Adipose tissue (tissue), 3 donors: ENCODE data around the gene MYOCD. TPM values are rescaled to one million over a fixed set of nuclear protein-coding genes. Genes with fewer than 3 reads are reported as not detected.

Experiments used
- H3K27ac ChIP-seq: one replicate; pipeline ENCODE4 v1.5.1; 2013; ENCODE audit warnings: low read depth, low read length
- WGBS, 3 donors: extraction: QIAGEN DNeasy Blood & Tissue Kit; methylation state at CpG; one replicate each; pipeline ENCODE4 v1.1.7; 2013; 5-methylcytosine and 5-hydroxymethylcytosine counted together
- polyA plus RNA-seq, 3 donors: library from polyadenylated mRNA; stranded (reverse); fragments of 200-250 nt; gene quantifications; one replicate each; pipeline ENCODE4 v1.2.3, GENCODE V29; 2013
- donor health status: healthy with polysubstance abuse.
- donor health status: Bipolar disorder and iron deficiency.
- donor health status: healthy.

The MYOCD gene
- polyA plus RNA-seq, 3 donors = 0.15 to 1.5 (median 0.64) TPM

GRCh38 chr17:12732366-12732765 is 66.7 kb downstream of the MYOCD start:
- no peak overlapping the region for H3K27ac ChIP-seq
- 82 to 94% (median 87%) methylated on average over 8 of the region's 8 CpGs for WGBS, 3 donors

GRCh38 chr17:12734926-12735325 is 69.2 kb downstream of the MYOCD start:
- whole genome bisulfite sequencing, 3 donors = 71 to 75% (median 72%) methylated on average over 7 of the region's 7 CpGs
- H3K27ac ChIP-seq = no peak overlapping the region

- 86 to 92% (median 86%) methylated on average over 8 of the region's 8 CpGs for WGBS, 3 donors
These were observed 69.8 kb downstream of the MYOCD start for GRCh38 chr17:12735517-12735916.

GRCh38 chr17:12736526-12736925 is 70.8 kb downstream of the MYOCD start:
- H3K27ac ChIP-seq = no peak overlapping the region
- WGBS, 3 donors = 66 to 81% (median 71%) methylated on average over 4 of the region's 4 CpGs

More at GRCh38 chr17:12735517-12735916, 69.8 kb downstream of the MYOCD start:
- H3K27ac ChIP-seq = no peak overlapping the region

GRCh38 chr17:12737740-12738469 is 72.2 kb downstream of the MYOCD start:
- no peak overlapping the region for H3K27ac ChIP-seq
- WGBS, 3 donors = 62 to 81% (median 74%) methylated on average over 7 of the region's 7 CpGs

GRCh38 chr17:12738624-12739023 is 72.9 kb downstream of the MYOCD start:
- WGBS, 3 donors = 38 to 85% (median 72%) methylated on average over 2 of the region's 2 CpGs
- no peak overlapping the region for H3K27ac ChIP-seq

- H3K27ac ChIP-seq = no peak overlapping the region
- 59 to 76% (median 73%) methylated on average over 4 of the region's 4 CpGs for WGBS, 3 donors
These were observed 73.8 kb downstream of the MYOCD start for GRCh38 chr17:12739500-12739899.

- 53 to 74% (median 74%) methylated on average over 3 of the region's 3 CpGs for WGBS, 3 donors
- no peak overlapping the region for H3K27ac ChIP-seq
These were observed 77.4 kb downstream of the MYOCD start for GRCh38 chr17:12743046-12743445.

GRCh38 chr17:12744298-12744697 is 78.6 kb downstream of the MYOCD start:
- WGBS, 3 donors = 84 to 86% (median 84%) methylated on average over 5 of the region's 5 CpGs
- H3K27ac ChIP-seq = no peak overlapping the region

- WGBS, 3 donors = 81 to 93% (median 91%) methylated on average over 1 of the region's 1 CpG
- H3K27ac ChIP-seq = no peak overlapping the region
These were observed 79.1 kb downstream of the MYOCD start for GRCh38 chr17:12744786-12745185.

- WGBS, 3 donors = 80 to 85% (median 82%) methylated on average over 7 of the region's 7 CpGs
- no peak overlapping the region for H3K27ac ChIP-seq
These were observed 79.8 kb downstream of the MYOCD start for GRCh38 chr17:12745486-12745885.

- no peak overlapping the region for H3K27ac ChIP-seq
These were observed 91.1 kb downstream of the MYOCD start for GRCh38 chr17:12756786-12757185.

GRCh38 chr17:12759090-12759489 is 93.4 kb downstream of the MYOCD start:
- WGBS, 3 donors = 44 to 89% (median 61%) methylated on average over 2 of the region's 2 CpGs
- H3K27ac ChIP-seq = no peak overlapping the region

GRCh38 chr17:12765548-12765947 is 99.9 kb downstream of the MYOCD start:
- WGBS, 3 donors = 51 to 57% (median 53%) methylated on average over 6 of the region's 6 CpGs
- no peak overlapping the region for H3K27ac ChIP-seq

- WGBS, 3 donors = 59 to 71% (median 66%) methylated on average over 4 of the region's 4 CpGs
These were observed 102.6 kb downstream of the MYOCD start for GRCh38 chr17:12768255-12768654.

GRCh38 chr17:12769981-12770380 is 104.3 kb downstream of the MYOCD start:
- H3K27ac ChIP-seq = no peak overlapping the region
- 92 to 96% (median 94%) methylated on average over 6 of the region's 6 CpGs for WGBS, 3 donors

More at GRCh38 chr17:12768255-12768654, 102.6 kb downstream of the MYOCD start:
- H3K27ac ChIP-seq = no peak overlapping the region

GRCh38 chr17:12773153-12773552 is 107.5 kb downstream of the MYOCD start:
- H3K27ac ChIP-seq = no peak overlapping the region
- 66 to 77% (median 69%) methylated on average over 1 of the region's 1 CpG for WGBS, 3 donors

GRCh38 chr17:12789075-12789480 is 123.4 kb downstream of the MYOCD start:
- WGBS, 3 donors = 1% methylated on average over 16 of the region's 16 CpGs

GRCh38 chr17:12789481-12790248 is 124.0 kb downstream of the MYOCD start, which contains the start of gene ARHGAP44:
Gene ARHGAP44, plus strand, starts transcription at chr17:12789498. Its CDS starts 341 bp downstream, at chr17:12789839.
- no peak within 1 kb of the TSS for H3K27ac ChIP-seq
- WGBS, 3 donors = 0 to 1% (median 1%) methylated on average over 62 to 81 of the region's 86 CpGs

More at GRCh38 chr17:12789075-12789480, 123.4 kb downstream of the MYOCD start:
- no peak overlapping the region for H3K27ac ChIP-seq
